ENCODE results near the gene CAND2. TPM values are rescaled to one million over a fixed set of nuclear protein-coding genes. Genes with fewer than 3 reads are reported as not detected.

The CAND2 gene
- total and polyA plus RNA-seq, 2 donors (not counting 1 experiment from before 2014, with no cell fraction given) = 2.5 to 16.7 TPM

- no peak for TF ChIP-seq CTCF (conservative IDR thresholded peaks at IDR 0.05 in 1 of 2, IDR thresholded peaks at IDR 0.05 in 1 of 2; ENCODE audit: low read depth in 1 of 2, low read length in 2 of 2)
- TF ChIP-seq EZH2 (IDR thresholded peaks at IDR 0.05; ENCODE audit: low read length, missing control alignments) = no peak
- no peaks in the 10 kb centered on the region for H4K20me1 ChIP-seq (ENCODE audit: control insufficient read depth, extremely low read depth, insufficient read depth, low read length)
- no peak overlapping the region for H3K4me3 ChIP-seq (replicated peaks in 1 of 4; ENCODE audit: control extremely low read depth in 1 of 4, insufficient read depth in 1 of 4, low read depth in 3 of 4, low read length in 4 of 4)
- peaks cover 6% of the 10 kb centered on the region for H3K27me3 ChIP-seq (ENCODE audit: control insufficient read depth, insufficient read depth, low read length)
- DNase-seq (ENCODE audit: low read depth in 2 of 2) = no peak
- no peaks in the 10 kb centered on the region for H3K9me3 ChIP-seq (ENCODE audit: control insufficient read depth, insufficient read depth, low read depth, low read length)
- no peaks in the 10 kb centered on the region for H3K4me1 ChIP-seq (ENCODE audit: control insufficient read depth, extremely low read depth, insufficient read depth, low read length)
- H3K4me2 ChIP-seq (ENCODE audit: extremely low read depth, insufficient read depth, low read length) = no peak overlapping the region
- no peaks in the 10 kb centered on the region for H3K36me3 ChIP-seq (ENCODE audit: control insufficient read depth, insufficient read depth, low read length)
- H2AFZ ChIP-seq (ENCODE audit: low read length) = no peak overlapping the region
- no peaks in the 10 kb centered on the region for H3K79me2 ChIP-seq (ENCODE audit: control insufficient read depth, insufficient read depth, low read length)
- no peak overlapping the region for H3K9ac ChIP-seq (ENCODE audit: insufficient read depth, low read length)
- no peak overlapping the region for H3K27ac ChIP-seq (ENCODE audit: insufficient read depth, low read length)
Observed at GRCh38 chr3:12773030-12773709, 23.3 kb upstream of the CAND2 start.

- no peak overlapping the region for H3K4me3 ChIP-seq (replicated peaks in 1 of 4; ENCODE audit: control extremely low read depth in 1 of 4, insufficient read depth in 1 of 4, low read depth in 3 of 4, low read length in 4 of 4)
- no peak for DNase-seq (ENCODE audit: low read depth in 2 of 2)
- H3K79me2 ChIP-seq (ENCODE audit: control insufficient read depth, insufficient read depth, low read length) = no peaks in the 10 kb centered on the region
- no peaks in the 10 kb centered on the region for H3K4me1 ChIP-seq (ENCODE audit: control insufficient read depth, extremely low read depth, insufficient read depth, low read length)
- H3K36me3 ChIP-seq (ENCODE audit: control insufficient read depth, insufficient read depth, low read length) = no peaks in the 10 kb centered on the region
- peaks cover 6% of the 10 kb centered on the region for H3K27me3 ChIP-seq (ENCODE audit: control insufficient read depth, insufficient read depth, low read length)
- H3K4me2 ChIP-seq (ENCODE audit: extremely low read depth, insufficient read depth, low read length) = no peak overlapping the region
- no peaks in the 10 kb centered on the region for H4K20me1 ChIP-seq (ENCODE audit: control insufficient read depth, extremely low read depth, insufficient read depth, low read length)
- H3K9me3 ChIP-seq (ENCODE audit: control insufficient read depth, insufficient read depth, low read depth, low read length) = no peaks in the 10 kb centered on the region
- H2AFZ ChIP-seq (ENCODE audit: low read length) = no peak overlapping the region
- TF ChIP-seq CTCF (conservative IDR thresholded peaks at IDR 0.05 in 1 of 2, IDR thresholded peaks at IDR 0.05 in 1 of 2; ENCODE audit: low read depth in 1 of 2, low read length in 2 of 2) (no peak), EZH2 (IDR thresholded peaks at IDR 0.05; ENCODE audit: low read length, missing control alignments) (no peak)
- H3K27ac ChIP-seq (ENCODE audit: insufficient read depth, low read length) = no peak overlapping the region
- no peak overlapping the region for H3K9ac ChIP-seq (ENCODE audit: insufficient read depth, low read length)
Observed at GRCh38 chr3:12773710-12774086, 22.8 kb upstream of the CAND2 start.

GRCh38 chr3:12774619-12775018, 21.9 kb upstream of the CAND2 start:
- peaks cover 6% of the 10 kb centered on the region for H3K27me3 ChIP-seq (ENCODE audit: control insufficient read depth, insufficient read depth, low read length)
- H3K9ac ChIP-seq (ENCODE audit: insufficient read depth, low read length) = no peak overlapping the region
- DNase-seq (ENCODE audit: low read depth in 2 of 2) = no peak
- H3K4me3 ChIP-seq (replicated peaks in 1 of 4; ENCODE audit: control extremely low read depth in 1 of 4, insufficient read depth in 1 of 4, low read depth in 3 of 4, low read length in 4 of 4) = no peak overlapping the region
- no peaks in the 10 kb centered on the region for H4K20me1 ChIP-seq (ENCODE audit: control insufficient read depth, extremely low read depth, insufficient read depth, low read length)
- no peaks in the 10 kb centered on the region for H3K79me2 ChIP-seq (ENCODE audit: control insufficient read depth, insufficient read depth, low read length)
- no peaks in the 10 kb centered on the region for H3K4me1 ChIP-seq (ENCODE audit: control insufficient read depth, extremely low read depth, insufficient read depth, low read length)
- H3K36me3 ChIP-seq (ENCODE audit: control insufficient read depth, insufficient read depth, low read length) = no peaks in the 10 kb centered on the region
- no peaks in the 10 kb centered on the region for H3K9me3 ChIP-seq (ENCODE audit: control insufficient read depth, insufficient read depth, low read depth, low read length)
- H3K27ac ChIP-seq (ENCODE audit: insufficient read depth, low read length) = no peak overlapping the region
- TF ChIP-seq EZH2 (IDR thresholded peaks at IDR 0.05; ENCODE audit: low read length, missing control alignments) = no peak
- TF ChIP-seq CTCF (conservative IDR thresholded peaks at IDR 0.05 in 1 of 2, IDR thresholded peaks at IDR 0.05 in 1 of 2; ENCODE audit: low read depth in 1 of 2, low read length in 2 of 2) = no peak
- H2AFZ ChIP-seq (ENCODE audit: low read length) = no peak overlapping the region
- no peak overlapping the region for H3K4me2 ChIP-seq (ENCODE audit: extremely low read depth, insufficient read depth, low read length)

Measured in fibroblast of lung (primary cell).